OCI-LY7 (cell line): ENCODE data around the gene RNF17.

Experiments used
- CTCF ChIP-seq: fragments of 200-600 bp; sonication (generic); conservative IDR thresholded peaks from 2 replicates; pipeline ENCODE4 v1.5.1; 2014; ENCODE audit warnings: mild to moderate bottlenecking, antibody characterized with exemption, low read length, moderate library complexity, mixed read lengths
- EZH2phosphoT487 ChIP-seq: fragments of 200-600 bp; sonication (generic); IDR thresholded peaks from 2 replicates; pipeline ENCODE4 v1.6.1; 2018; ENCODE audit warnings: low read depth, borderline replicate concordance, mild to moderate bottlenecking, mixed run types, antibody characterized with exemption, low read length, moderate library complexity, mixed read lengths

GRCh38 chr13:24727731-24728601 lies 36.0 kb upstream of the RNF17 start:
- TF ChIP-seq CTCF: peak; percentile 87
- TF ChIP-seq EZH2phosphoT487: no peak
